Measurements from ENCODE around the gene DRD3.

Gene DRD3

DNA sequence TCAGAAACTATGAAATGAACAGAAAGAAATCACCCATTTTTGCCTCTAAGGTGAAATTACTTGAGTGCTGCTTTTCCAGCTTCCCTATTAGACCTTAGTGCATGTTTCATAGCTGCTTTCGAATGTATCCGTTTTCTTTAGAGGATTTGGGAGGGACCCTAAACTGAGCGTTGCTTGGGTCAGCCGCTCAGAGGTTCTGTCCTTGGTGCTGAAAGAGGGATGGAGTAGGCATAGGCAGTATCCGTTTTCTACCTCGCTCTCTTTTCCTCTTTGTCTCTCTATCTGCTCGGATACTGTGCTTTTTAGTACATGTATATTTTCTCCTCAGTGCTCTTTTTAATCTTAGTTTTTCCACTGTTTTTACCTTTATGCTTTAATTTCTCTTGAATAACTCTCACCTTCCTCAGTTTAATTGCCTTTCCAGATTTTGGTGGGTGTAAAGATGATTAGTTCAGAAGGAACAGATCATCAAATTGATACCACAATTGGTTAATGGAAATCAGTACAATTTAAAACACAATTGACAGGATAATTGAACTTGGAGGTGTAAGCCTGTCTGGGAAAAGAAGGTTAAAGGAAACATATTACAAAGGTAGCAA lies at the start of gene DRD3:
Gene DRD3, minus strand, starts transcription at position 283 of the 599 bp plus-strand sequence. CDS start 7,060 bp downstream, outside the sequence.
- peak; percentile 23 for DNase-seq

DNA sequence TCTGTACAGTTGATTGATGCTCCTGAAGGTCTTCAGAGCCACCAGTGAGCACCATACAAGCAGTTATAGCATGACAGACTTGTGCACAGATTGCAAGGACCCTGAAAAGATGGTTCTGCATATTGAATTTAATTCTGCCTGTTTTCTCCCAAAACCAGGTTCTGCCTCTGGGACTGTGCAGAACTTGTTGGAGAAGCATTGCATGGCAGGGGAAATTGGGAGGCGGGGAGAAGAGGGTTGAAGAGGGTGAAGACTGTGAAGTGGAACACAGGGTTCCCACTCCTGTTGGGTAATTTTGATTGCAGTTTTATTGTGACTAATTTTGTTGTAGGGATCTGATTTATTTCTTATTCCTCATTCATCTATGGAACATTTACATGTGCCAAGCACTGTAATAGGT lies 48.2 kb upstream of the DRD3 start:
- DNase-seq, result no peak

DNA sequence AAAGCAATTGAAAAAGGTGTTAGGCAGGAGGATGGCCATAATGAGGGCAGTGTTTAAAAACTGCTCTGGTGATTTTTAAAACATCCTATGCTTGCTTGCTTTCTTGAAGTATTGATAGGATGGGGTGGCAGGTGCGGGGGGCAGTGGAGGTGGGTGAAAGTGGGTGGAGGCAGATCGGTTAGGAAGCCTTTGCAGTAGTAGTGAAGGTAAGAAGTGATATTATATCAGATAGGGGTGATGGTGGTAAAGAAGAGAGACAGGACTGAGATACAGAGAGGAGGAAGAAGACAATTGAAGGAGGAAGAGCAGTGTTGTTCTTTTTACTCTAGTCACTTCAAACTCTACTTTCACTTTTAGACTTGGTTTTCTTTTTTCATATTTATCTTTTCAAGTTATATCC lies 47.5 kb upstream of the DRD3 start:
- DNase-seq, result no peak

DNA sequence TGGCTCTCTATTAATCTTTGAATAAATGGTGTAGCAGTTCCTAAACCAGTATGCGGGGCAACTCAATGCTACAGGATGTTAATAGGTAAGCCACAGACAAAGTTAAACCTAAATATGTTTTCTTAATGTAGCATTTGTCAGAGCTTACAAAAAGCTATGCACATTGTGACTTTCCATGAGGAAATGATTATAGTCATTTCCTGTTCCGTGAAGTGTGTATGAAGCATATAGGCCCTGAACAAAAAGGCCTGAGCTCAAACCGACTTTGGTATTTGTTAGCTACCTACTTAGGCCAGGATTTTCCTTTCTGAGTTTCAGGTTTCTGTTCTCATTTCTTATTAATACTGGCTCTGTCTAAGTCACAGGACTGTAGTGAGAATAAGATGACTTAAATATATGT lies 44.3 kb upstream of the DRD3 start:
- peak; percentile 65 for DNase-seq

DNA sequence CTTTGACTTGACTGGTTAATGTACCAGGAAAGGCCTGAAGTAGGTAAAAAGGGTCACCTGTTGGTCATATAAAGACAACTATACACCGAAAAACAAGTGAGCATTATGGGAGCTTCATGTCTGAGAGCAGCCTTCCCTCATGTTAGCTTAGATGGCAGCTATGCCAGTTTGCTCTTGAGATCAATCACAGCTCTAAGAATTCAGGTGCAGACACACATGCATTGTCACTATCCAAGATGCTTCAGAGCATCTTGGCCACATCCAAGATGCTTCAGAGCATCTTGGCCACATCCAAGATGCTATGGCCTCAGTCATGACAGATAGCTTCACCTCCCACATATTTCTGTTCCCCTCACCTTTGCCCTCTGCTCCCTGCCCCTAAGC lies 43.0 kb upstream of the DRD3 start:
- no peak for DNase-seq

DNA sequence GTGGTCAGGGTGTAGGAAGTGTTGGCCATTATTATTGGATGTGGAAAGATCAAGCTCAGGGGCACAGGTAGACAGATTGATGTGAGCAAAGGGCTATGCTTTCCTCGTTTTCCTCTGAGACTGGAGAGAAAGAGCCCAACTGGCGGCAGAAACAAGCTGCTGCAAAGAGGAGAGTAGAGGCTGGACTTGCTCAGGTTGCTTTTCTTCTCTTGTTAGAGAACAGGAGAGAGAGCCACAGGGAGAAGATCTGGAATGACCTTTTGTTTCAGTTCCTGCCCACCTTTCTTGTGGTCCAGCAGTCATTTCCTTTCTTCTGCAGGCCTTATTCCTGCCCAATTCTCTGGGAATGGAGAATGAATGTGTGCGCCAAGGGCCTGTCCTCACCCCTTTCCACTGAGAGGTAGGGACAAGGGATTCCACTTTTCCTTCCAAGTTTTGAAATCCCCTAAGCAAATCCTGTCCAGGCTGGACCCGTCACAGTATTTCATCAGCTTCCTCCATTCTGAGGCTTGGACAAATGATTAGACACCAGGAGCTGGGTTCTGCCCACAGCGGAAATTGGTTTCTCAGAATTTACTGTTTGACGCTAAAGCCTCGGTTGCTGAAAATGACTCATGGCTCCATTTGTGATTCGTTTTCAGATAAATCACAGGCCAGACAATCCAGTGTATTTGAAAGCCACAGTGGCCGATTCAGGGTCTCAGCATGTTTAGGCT lies 42.5 kb upstream of the DRD3 start:
- peak; percentile 80 for DNase-seq

DNA sequence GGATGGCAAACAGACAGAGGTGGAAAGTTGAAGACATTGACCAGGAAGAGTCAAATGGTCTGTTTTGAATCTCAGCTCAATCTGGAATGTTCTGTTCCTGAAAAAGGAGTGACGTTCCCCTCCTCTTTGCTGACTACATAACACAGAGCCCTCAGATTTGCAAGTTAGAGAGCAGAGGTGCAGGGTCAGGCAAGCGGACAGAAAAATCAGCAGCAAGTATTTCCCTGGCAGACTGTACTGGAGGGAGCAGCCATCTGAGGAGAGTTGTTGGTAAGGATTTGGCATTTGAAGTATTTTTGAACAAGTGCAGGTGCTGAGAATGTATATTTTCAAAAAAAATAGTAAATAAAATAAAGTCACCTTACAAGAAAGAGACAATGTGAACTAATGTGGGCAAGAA lies 40.9 kb upstream of the DRD3 start:
- DNase-seq, result no peak

DNA sequence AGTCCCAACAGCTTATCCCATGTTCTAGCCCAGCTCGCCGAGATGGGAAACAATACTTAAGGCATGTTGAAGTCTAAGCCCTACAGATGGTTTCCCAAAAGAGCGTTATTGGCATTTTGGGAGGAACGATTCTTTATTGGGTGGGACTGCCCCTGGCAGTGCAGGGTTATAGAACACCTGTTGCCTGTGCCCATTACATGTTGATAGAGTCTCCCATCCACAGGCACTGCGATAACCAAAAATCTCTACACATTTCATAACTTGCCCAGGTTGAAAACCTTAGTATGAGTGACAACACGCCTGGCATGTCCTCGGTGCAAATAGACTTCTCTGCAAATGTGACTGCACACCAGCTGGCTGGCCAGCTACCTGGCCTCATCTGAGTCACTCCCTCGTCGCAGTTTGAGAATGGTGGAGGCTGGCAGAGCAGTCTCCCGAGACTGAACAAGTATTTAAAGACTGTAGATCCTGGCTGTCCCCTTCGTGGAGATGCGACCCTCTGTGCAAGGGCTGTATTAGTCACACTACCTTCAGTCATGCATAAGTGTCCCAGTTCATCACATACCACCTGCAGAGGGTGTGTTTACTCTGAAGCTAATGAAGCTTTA lies 39.8 kb upstream of the DRD3 start:
- DNase-seq, result no peak

DNA sequence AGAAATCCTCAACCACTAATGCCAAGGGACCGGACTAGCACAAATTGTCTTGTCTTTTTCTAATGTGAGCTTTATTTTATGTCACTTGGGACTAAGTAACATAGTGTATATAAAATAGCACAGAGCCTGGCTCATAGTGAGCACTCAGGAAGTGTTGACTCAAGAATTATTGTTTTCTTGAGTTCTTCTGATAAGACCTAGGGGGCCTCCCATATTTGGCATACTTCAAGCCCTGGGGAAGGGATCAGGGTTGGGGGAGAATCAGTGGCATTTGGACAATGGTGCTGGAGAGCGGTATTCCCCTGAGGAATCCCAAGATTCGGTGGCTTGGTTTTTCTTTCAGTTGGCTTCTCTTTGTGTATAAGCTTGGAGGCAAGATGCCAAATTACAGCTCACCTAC lies 39.2 kb upstream of the DRD3 start:
- DNase-seq, result no peak

DNA sequence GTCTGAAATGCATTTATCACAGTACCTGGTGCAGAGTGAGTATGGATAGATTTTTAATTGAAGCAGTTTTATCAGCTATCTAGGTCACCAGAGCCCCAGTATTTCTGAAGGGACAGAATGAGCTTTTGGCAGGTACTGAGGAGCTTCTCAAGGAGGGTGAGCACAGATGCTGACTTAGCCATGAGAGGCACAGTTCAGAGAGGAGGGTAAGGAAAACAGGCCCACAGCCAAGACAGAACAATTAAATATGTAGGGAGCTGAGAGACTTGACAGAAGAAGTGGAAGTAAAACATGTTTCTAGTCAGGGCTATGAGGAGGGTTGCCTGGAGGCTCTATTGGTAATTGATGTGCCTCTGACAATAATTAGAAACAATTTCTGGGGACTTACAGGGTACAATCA lies 38.4 kb upstream of the DRD3 start:
- DNase-seq, result no peak

DNA sequence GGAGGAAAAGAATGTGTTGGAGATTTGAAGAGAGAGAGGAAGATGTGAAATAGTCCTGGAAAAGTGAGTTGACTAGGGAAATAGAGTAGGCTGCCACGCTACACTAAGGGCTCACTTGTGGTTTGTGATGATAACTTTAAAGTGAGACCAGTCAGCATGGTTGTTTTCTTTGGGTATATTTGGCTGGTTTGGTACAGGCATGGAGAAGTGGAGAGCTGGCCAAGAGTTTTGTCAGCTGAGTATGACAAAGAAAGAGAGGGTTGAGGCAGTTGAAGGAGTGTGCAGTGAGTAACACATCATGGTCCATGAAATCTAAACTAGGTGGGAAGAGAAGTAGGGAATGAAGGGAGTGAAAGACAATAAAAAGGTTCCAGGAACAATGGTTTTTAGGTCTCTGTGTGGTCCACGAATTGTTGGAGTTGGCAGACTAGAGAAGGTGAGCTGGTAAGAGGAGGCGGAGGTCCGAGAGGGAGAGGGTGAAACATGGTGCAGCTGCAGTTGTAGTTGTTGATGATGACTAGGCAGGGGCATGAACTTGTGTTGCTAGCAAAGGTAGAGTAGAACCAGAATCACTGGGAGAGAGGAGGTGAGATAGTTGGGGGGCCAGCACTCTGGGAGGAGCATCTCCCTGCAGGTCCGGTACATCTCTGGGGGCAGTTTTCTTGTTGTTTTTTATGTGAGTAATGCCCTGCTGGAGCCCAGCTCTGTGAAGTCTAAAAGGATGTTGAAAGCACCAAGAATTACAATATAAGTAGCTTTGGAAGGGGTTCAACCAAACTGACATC lies 37.5 kb upstream of the DRD3 start:
- no peak for DNase-seq

DNA sequence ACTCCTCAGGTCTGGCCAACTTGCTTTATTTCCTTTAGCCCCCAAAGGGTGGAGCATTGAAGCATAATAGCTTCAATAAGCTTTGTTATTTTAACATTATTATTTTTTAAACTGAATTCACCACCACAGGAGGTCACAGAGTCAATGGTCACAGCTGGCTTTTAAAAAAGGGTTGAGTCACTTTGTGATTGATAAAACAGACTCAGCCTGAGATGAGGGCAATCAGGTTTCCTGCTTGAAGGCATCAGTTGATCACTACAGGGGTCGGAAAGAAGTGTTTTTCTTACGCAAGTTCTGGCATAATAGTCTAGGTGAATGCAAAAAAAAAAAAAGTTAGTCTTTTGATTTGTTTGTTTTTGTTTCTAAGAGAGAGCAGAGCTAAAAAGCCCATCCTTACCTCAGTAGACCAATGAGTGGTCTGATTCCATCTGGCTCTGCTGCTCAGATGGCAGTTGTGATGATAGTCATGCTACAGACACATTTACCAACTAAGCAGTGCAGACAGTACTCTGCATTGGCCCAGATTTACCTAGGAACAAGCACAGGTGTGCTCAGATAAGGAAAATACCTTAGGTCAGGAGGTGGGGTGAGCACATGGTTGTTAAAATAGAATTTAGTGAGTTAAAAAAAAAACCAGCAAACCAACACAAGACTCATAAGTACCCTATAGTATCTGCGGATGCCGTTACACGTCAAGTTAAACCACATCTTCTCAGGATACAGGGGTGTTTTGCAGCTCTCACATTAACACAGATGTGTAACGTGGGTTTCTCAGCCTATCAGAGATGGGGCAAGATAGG lies 35.9 kb upstream of the DRD3 start:
- DNase-seq, result peak; percentile 85

DNA sequence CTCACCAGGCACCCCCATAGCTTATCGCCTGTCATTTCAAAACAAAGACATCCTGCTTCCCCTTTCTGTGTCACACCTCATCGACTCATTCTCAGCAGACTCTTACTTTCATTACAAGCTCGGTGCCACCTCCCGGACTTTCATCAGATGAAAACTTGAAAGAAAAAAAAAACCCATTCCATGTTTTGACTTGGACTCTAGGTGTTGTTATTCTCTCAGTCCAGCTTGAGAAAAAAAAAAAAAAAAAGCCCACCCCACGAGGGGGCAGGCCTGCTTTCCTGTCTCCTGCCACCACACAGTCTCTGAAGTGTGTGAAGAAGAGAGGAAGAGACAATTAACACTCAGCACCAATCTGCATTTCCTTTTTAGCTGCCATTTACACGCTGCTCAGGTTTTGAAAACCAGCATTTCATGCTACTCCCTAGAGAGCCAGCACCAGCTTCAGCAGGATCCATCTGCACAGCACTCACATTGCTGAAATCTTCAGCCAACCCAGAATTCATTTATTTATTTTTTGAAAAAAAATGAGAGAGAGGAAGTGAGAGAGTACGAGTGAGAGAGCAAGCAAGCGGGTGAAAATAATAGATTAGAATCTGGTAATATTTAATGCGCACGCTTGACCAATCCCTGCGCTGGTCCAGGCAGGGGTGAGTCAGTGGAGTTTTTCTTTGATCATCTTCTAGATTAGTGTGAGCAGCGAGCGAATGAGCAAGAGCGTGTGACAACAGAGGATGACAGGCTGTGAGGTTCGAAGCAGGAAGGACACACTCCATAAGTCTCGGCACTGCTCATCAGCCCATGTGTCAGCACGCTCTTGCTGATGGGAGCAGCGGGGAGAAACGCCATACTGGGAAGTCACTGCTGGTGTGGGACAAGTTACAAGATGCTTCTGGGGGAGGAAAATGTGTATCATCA lies 35.0 kb upstream of the DRD3 start:
- DNase-seq, result peak; percentile 84

DNA sequence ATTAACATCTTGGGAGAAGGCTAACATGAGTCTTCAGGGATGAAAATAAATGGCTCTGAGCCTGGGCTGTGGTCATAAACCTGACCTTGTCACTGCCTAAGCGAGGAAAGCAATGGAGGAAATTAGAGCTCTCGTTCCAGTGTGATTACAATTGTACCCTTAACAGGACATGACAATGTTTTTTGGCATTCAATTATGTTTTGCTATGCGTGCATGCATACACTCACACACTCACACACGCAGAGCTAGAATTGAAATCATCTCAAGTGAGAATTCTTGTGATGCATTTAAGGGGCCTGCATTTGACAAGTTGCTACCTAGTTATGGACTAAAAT lies 34.4 kb upstream of the DRD3 start:
- no peak for DNase-seq

DNA sequence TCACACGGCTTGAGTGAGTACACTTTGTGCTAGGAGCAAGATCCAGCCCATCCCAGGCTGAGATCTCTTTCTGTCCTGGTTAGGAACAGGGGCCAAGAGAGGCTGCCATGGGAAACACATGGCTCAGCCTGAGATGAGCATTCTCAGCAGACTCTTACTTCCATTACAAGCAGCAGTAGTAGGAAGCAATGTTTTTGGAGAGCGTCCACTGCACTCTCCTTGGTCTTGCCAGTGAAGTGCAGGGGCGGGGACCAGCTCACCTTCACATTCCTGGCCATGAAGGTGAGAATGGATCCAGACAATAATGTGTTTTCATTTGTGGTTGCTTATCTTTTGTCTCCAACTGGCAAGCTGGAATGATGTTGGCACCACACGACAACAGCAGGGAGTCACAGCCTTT lies 33.8 kb upstream of the DRD3 start:
- DNase-seq, result no peak

DNA sequence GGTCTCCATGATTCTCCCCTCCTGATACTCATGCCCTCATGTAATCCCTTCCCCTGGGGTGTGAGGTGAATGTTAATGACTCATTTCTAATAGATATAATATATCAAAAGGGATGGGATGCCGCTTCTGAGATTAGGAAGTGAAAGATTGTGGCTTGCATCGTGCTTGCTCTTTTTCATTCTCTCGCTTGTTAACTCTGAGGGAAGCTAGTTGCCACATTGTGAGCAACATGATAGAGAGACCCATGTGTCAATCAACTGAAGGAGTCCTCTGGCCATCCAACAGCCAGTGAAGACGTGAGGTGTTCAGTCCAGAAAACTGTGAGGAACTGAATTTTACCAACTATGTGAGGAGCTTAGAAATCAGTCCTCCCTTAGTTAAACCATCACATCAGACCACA lies 28.9 kb upstream of the DRD3 start:
- DNase-seq, result no peak

DNA sequence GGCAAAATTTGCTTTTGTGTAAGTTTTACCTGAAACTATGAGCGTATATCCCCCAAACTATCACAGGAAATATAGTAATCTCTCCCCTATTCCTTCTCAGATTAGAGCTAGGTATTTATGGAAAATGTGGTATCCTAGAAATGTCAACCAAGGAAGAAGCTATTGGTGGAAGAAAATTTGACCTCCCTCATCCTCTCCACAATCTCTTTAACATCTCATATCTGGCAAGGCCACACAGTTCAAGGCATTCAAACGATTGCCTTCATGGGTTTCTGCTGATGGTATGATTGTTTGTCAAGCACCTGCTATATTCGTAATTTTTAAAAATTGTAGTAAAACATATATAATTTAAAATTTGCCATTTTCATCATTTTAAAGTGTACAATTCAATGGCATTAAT lies 27.5 kb upstream of the DRD3 start:
- no peak for DNase-seq

DNA sequence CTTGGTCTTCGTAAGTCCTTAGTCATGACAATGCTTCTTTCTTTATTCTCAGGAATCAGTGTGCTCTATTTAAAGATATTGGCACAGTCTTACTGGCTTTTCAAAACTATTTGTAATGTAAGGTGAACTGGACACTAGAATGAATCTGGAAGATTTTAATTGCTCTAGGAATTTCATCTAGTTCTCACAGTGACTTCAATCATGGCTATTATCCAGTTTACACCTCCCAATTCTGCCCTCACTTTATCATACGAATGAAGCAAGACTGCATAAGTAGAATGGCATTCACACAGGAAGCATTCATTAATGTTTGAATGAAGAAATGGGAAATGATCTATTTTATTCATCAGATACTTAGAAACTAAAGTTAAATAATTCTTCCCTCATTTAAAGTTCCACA lies 26.7 kb upstream of the DRD3 start:
- DNase-seq, result no peak

DNA sequence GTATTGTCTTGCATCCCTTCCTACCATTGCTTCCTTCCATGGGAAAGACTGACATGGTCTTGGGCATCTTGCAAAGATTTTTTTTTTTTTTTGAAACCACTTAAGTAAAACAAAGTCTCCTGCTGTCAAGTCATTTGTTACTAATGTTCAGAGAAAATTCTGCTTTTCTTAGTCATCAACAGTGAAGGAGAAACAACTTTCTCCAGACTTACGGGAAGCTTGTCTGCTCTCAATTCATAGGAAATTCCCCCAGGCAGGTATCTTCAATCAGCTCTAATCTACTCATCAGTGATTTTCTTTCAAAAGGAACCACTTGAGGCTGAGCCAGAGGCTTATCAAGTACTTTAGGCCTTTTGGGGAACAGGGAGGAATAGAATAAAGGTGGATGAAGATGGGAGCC lies 15.9 kb upstream of the DRD3 start:
- no peak for DNase-seq

DNA sequence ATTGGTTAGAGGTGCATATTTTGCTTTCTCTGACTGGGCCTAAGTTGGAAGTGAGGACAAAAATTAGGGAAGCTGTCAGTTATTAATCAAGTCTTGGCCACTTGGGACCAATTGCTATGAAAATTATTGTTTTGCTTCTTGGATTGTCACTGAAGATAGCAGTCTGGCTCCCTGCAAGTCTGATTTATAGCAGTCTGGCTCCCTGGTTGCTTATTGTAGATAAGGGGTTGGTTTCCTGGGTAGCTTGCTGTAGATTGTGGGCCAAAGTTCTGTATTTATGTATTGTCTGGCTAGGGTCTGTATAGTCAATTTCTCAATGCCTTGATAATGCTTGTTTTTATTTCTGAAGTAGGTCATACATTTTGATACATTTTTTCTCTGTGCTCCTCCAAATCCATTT lies 13.3 kb upstream of the DRD3 start:
- DNase-seq, result no peak

DNA sequence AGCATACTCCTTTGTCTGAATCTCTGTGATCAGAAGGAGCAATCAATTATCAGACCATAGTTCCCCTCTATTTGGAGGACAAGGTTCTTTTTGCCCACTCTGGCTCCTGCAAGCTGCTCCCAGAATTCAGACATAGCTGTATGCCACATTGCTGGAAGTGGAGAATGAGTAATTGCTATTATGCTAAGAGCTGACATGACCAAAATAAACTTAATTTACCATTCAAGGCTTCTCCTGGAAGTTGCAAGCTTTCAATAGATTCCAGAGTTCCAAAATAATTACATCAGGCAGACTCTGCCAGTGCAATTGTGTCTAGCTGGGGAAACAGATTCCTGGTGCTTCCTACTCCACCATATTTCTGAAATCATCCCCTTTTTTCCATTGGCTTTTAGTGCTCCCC lies 7.6 kb upstream of the DRD3 start:
- no peak for DNase-seq

DNA sequence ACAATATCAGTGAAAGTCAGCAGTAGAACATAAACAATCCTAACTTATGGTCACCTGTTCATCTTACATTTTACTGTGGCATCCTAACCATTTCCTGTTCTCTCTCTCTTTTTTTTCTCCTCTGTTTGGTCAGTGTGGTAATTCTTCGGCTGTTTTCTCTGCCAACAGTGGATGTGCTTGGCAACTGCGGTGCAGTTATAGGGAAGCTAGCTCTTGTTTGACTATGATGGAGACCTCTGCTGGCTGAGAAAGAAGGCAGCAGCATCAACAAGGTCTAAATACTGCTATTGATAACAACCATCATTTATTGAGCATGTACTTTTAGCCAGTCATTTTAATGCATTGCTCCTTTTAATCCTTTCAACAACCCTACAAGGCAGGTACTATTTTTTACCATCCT lies 723 bp upstream of the DRD3 start:
- DNase-seq, result peak; percentile 26

Data from CD4-positive, alpha-beta T cell treated with Interleukin-10 for 1 hour (primary cell).